GM18909 (cell line): ENCODE results near the gene RIMS4.

Experiments used
- ATAC-seq: cut with Tn5 transposase; IDR thresholded peaks from one replicate; pipeline ENCODE4 v1.9.1; 2021; ENCODE audit warnings: mild to moderate bottlenecking; ENCODE audit not compliant: unreplicated experiment, poor library complexity

RIMS4 gene

GRCh38 chr20:44810391-44811149 is at the start of gene RIMS4:
Gene RIMS4 (minus strand): TSS chr20:44810546. CDS start chr20:44810271, 275 bp downstream.
- no peak for ATAC-seq

DNA sequence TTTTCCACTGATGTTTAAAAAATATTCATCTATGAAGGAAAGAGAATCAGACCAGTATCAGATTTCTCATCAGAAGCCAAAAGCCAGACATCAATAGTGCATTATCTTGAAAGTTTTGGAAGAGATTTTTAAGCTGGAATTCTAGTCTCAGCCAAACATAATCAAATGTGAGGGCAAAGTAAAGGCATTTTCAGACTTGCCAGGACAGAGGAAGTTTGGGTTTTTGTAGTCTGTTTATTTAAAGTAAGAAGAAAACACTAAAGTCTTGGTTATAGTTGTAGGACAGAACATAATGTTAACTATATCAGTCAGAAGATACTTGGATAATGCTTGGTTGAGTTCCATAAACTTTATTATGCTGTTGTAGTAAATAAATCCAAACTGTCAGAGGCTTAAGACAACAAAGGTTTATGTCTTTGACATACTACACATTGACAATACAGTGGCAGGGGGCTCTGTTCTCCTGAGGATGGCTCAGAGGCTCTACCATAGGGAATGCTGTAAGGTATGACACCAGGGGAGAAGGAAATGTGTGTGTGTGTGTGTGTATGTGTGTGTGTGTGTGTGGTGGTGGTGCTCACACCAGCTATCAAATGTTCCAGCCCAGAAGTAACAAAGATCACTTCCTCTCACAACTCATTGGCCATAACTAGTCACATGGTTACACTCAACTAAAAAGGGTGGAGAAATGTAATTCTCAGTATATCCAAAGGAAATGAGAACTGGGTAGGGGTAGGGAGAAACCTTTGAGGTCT is 48.4 kb upstream of the RIMS4 start:
- ATAC-seq, result no peak

DNA sequence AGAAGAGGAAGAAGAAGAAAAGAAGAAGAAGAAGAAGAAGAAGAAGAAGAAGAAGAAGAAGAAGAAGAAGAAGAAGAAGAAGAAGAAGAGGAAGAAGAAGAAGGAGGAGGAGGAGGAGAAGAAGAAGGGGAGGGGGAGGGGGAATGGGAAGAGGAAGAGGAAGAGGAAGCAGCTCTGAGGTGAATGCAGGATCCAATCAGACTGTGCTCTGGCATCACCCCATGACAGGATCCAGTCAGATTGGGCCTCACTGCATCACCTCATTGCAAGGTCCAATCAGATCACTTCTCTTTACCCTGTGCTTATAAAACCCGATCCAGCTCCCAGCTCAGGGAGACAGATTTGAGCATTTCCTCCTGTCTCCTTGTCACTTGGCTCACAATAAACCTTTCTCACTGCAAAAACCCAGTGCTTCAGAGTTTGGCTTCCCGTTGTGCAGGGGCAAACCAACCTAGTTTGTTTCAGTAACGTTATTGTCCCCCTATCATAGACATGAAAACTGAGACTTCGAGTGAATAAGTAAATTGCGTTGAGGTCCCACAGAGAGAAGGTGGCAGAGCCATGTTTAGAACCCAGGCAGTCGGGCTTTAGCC is 46.6 kb upstream of the RIMS4 start:
- no peak for ATAC-seq

DNA sequence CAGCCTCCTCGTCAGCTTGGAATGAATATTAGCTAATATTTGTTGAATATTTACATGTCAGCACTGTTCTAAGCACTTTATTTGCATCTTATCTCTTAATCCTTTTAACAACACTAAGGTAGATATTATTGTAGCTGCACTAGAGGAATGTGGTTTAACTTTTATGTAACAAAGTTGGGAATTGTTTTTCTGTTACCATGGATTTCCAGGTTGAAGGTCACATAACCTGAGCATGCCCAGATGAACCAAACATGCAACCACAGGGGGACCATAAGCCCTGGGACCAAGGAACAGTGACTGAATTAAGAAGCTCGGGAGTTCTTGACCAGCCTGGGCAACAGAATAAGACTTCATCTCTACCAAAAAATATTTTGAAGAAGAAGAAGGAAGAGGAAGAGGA is 46.1 kb upstream of the RIMS4 start:
- ATAC-seq, result no peak

- ATAC-seq, result no peak
Measured at GRCh38 chr20:44851545-44851944, 41.2 kb upstream of the RIMS4 start.

- no peak for ATAC-seq
Measured at GRCh38 chr20:44850837-44851236, 40.5 kb upstream of the RIMS4 start.

DNA sequence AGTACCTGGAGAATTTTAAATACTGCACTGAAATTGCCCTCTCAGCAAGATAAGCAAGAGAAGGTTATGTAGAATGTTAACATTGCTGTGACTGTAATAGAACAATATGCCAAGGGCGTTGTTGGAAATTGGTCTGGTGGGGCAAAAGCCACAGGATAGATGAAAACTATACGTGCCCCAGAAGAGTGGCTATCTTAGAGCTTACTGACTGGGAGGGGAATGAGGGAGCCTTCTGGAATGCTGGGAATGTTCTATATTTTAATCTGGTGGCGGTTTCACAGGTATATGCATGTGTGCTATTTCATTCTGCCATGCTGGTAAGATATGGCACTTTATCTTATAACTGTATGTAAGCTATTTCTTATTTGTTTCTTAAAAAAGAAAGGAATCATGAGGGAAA is 39.9 kb upstream of the RIMS4 start:
- ATAC-seq, result no peak

DNA sequence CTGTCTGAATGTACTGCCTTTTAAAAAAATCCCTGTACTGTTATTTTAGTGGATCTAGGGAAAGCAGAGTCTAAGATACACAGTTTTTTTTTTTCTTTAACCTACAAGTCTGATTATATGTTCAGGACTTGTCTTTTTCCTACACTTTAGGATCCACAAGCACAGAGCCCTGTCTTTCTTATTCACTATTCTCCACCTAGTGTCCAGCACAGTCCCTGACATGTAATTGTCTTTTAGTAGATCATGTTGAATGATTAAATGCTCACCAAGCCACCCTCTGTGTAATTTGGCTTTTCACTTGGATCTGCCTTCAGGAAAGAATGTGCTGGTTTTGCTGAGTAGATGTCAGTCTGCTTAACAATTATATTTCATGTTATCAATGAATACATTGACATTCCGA is 39.4 kb upstream of the RIMS4 start:
- ATAC-seq, result no peak

GRCh38 chr20:44848254-44849015 is 38.1 kb upstream of the RIMS4 start:
- no peak for ATAC-seq

DNA sequence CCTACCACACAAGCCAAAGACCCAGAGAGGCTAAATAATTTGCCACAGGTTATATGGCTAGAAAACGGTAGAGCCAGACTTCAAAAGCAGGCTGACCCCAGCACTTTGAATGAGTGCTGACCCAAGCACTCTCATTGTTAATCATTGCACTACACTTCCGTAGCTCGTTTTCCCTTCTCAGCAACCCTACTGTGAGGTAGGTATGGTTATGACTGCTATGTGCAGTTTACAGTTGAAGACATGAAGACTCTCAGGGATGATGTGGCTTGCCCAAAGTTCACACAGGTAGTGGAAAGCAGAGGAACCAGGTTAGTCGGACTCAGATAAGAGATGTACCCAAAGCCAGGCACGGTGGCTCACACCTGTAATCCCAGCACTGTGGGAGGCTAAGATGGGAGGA is 33.5 kb upstream of the RIMS4 start:
- ATAC-seq, result no peak

GRCh38 chr20:44841955-44842354 is 31.6 kb upstream of the RIMS4 start:
- no peak for ATAC-seq

- ATAC-seq, result no peak
Measured at GRCh38 chr20:44840826-44841225, 30.5 kb upstream of the RIMS4 start.

DNA sequence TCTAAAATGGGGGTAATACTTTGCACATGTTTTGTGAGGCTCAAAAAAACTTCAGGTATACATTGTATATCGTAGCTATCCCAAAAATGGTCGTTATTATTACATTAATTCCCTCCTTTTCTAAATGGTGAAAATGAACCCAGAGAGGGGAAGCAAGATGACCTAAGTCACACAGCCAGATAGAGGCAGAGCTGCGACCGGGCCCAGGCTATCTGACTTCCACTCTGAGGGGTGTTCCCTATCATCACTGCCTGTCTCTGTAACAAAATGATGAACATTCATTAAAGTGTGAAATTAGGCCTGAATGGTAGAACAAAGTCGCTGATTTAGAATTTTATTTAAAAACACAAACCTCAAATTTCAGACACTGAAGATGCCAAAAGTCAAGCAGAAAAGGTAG is 29.1 kb upstream of the RIMS4 start:
- ATAC-seq, result no peak

DNA sequence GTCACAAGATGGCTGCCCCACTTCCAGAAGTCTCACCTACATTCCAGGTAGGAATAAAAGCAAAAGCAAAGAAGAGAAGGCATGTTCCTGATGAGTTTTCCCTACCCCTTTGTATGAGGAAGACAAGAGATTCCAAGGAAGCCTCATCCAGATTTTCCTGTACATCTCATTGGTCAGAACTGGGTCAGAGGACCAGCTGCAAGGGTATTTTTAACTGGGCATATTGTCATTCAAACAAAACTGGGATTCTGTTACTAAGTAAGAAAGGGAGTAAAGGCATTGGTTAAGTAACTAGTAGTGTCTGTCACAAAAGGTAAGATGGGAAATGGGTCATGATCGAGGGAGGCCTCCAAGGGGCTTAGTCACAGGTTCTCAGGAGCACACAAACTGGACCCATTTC is 28.2 kb upstream of the RIMS4 start:
- ATAC-seq, result no peak

DNA sequence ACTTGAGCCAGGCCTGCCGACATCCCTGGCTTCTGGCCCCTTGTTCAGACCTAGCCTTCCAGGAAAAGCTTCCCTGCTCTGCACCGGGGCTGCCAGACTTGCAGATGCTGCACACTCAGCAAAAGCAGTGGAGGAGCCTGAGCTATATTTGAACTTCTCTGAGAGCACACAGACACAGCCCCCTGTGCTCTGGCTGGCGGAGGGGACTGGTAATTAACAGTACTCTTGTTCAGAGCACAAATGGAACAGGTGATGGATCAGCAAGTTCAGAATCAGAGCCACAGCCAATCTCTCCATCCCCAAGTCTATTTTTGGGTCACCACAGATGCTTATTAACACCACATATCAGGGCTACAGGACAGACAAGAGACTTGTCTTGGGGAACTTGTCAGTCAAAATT is 27.6 kb upstream of the RIMS4 start:
- ATAC-seq, result no peak

GRCh38 chr20:44836601-44837120 is 26.3 kb upstream of the RIMS4 start:
- no peak for ATAC-seq

- ATAC-seq, result no peak
Measured at GRCh38 chr20:44835661-44836221, 25.4 kb upstream of the RIMS4 start.

DNA sequence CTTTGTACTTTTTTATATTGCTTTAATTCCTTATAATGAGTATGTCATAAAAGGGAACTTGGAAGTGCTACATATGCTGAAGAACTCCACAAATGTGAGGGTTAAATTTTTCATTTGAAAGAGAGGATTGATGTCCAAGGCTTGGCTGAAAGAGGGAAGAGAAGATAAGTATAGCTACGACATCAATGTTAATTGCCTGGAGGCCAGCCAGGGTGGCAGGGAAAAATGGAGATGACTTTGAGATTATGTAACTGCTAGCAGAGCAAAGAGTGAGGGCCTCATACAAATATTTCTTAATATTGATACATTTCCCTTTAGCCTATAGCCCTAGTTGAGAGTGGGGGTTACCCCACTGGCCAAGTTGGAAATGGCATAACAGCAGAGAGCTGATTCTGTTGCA is 24.8 kb upstream of the RIMS4 start:
- no peak for ATAC-seq

GRCh38 chr20:44834693-44835092 is 24.3 kb upstream of the RIMS4 start:
- ATAC-seq, result no peak

- ATAC-seq, result no peak
Measured at GRCh38 chr20:44833437-44833836, 23.1 kb upstream of the RIMS4 start.
